HG03558 (cell line): ENCODE results near the gene CDY2A.
"Not testable (repeated sequence)": the region's sequence is repeated elsewhere in the genome, so short reads cannot be mapped to it uniquely, and the experiment has no call there.

ENCODE experiments used
- ATAC-seq: cut with Tn5 transposase; IDR thresholded peaks from one replicate; pipeline ENCODE4 v1.9.1; 2021; ENCODE audit warnings: moderate number of reproducible peaks; ENCODE audit not compliant: unreplicated experiment; ENCODE audit errors: extremely low read depth

CDY2A gene

GRCh38 chrY:18025487-18025886, at the start of gene CDY2A:
Gene CDY2A (plus strand): TSS chrY:18025787. CDS start chrY:18026115, 328 bp downstream.
- not testable (repeated sequence) for ATAC-seq

GRCh38 chrY:17997586-17997985, 28.0 kb upstream of the CDY2A start:
- ATAC-seq = not testable (repeated sequence)

- not testable (repeated sequence) for ATAC-seq
Measured at GRCh38 chrY:17998266-17998665, 27.3 kb upstream of the CDY2A start.

- not testable (repeated sequence) for ATAC-seq
Measured at GRCh38 chrY:18023897-18024296, 1.7 kb upstream of the CDY2A start.

GRCh38 chrY:18028845-18029244, 3.3 kb downstream of the CDY2A start:
- not testable (repeated sequence) for ATAC-seq

GRCh38 chrY:18030178-18030577, 4.6 kb downstream of the CDY2A start:
- not testable (repeated sequence) for ATAC-seq

GRCh38 chrY:18034100-18034814, 8.7 kb downstream of the CDY2A start:
- ATAC-seq = not testable (repeated sequence)

GRCh38 chrY:18034864-18035263, 9.3 kb downstream of the CDY2A start:
- not testable (repeated sequence) for ATAC-seq

GRCh38 chrY:18044990-18045389, 19.4 kb downstream of the CDY2A start:
- ATAC-seq = not testable (repeated sequence)

- ATAC-seq = not testable (repeated sequence)
Measured at GRCh38 chrY:18048149-18049040, 22.8 kb downstream of the CDY2A start.

GRCh38 chrY:18049061-18049460, 23.5 kb downstream of the CDY2A start:
- not testable (repeated sequence) for ATAC-seq

- ATAC-seq = not testable (repeated sequence)
Measured at GRCh38 chrY:18056473-18056872, 30.9 kb downstream of the CDY2A start.

GRCh38 chrY:18073464-18073863, 47.9 kb downstream of the CDY2A start:
- not testable (repeated sequence) for ATAC-seq
